Thymus (tissue), 11 donors: ENCODE measurements around the gene MMEL1. TPM values are rescaled to one million over a fixed set of nuclear protein-coding genes. Genes with fewer than 3 reads are reported as not detected.
"Not testable (repeated sequence)": the region's sequence is repeated elsewhere in the genome, so short reads cannot be mapped to it uniquely, and the experiment has no call there.

Source experiments
- DNase-seq, 9 donors: peaks; one replicate each; pipeline ENCODE4 v3.0.0-alpha.2; 2013; ENCODE audit warnings: low spot score in 9 of 9, low read depth in 6 of 9, missing footprints in 1 of 9
- H3K27ac ChIP-seq, 2 donors: one replicate each; pipeline ENCODE4 v1.5.1; 2013; ENCODE audit warnings: control low read depth in 1 of 2, low read depth in 1 of 2, low read length in 1 of 2, mild to moderate bottlenecking in 1 of 2, moderate library complexity in 1 of 2
- H3K27me3 ChIP-seq, 2 donors: one replicate each; pipeline ENCODE4 v1.5.1; 2013; ENCODE audit warnings: low read length in 1 of 2; ENCODE audit not compliant: control insufficient read depth in 2 of 2, insufficient read depth in 1 of 2
- H3K36me3 ChIP-seq, 2 donors: one replicate each; pipeline ENCODE4 v1.5.1; 2013; ENCODE audit warnings: low read length in 1 of 2, mild to moderate bottlenecking in 1 of 2, moderate library complexity in 1 of 2; ENCODE audit not compliant: control insufficient read depth in 2 of 2, insufficient read depth in 2 of 2
- H3K4me1 ChIP-seq, 2 donors: one replicate each; pipeline ENCODE4 v1.5.1; 2013; ENCODE audit warnings: low read length in 2 of 2; ENCODE audit not compliant: control insufficient read depth in 2 of 2, insufficient read depth in 2 of 2
- H3K4me3 ChIP-seq, 2 donors: one replicate each; pipeline ENCODE4 v1.5.1; 2013; ENCODE audit warnings: low read length in 2 of 2, control low read depth in 1 of 2, mild to moderate bottlenecking in 1 of 2
- H3K9me3 ChIP-seq, 2 donors: one replicate each; pipeline ENCODE4 v1.5.1; 2013; ENCODE audit warnings: low read length in 1 of 2, mild to moderate bottlenecking in 1 of 2; ENCODE audit not compliant: control insufficient read depth in 2 of 2, insufficient read depth in 1 of 2
- WGBS: extraction: QIAGEN DNeasy Blood & Tissue Kit; methylation state at CpG from one replicate; pipeline ENCODE4 v1.1.7; 2013; 5-methylcytosine and 5-hydroxymethylcytosine counted together
- polyA plus RNA-seq: library from polyadenylated mRNA; stranded (reverse); fragments of 200-250 nt; gene quantifications from one replicate; pipeline ENCODE4 v1.2.3, GENCODE V29; 2013
- total RNA-seq: library from RNA; stranded (reverse); fragments of 120-200 nt; gene quantifications from one replicate; pipeline ENCODE4 v1.2.4, GENCODE V29; 2013
- donor health status: healthy.

Gene MMEL1
- total and polyA plus RNA-seq, 2 donors: 0.33 to 1.8 TPM

DNA sequence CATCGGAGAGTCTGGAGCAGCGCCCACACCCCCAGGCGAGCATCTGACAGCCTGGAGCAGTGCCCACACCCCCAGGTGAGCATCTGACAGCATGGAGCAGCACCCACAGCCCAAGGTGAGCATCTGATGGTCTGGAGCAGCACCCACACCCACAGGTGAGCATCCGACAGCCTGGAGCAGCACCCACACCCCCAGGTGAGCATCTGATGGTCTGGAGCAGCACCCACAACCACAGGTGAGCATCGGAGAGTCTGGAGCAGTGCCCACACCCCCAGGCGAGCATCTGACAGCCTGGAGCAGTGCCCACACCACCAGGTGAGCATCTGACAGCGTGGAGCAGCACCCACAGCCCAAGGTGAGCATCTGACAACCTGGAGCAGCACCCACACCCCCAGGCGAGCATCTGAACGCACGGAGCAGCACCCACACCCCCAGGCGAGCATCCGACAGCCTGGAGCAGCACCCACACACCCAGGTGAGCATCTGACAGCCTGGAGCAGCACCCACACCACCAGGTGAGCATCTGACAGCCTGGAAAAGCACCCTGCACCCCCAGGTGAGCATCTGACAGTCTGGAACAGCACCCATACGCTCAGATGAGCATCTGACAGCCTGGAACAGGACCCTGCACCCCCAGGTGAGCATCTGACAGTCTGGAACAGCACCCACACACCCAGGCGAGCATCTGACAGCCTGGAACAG is 21.1 kb upstream of the MMEL1 start:
- peaks cover 0 to 41% of the 10 kb centered on the region in 2 donors for H3K9me3 ChIP-seq
- not testable (repeated sequence) for H3K4me1 ChIP-seq, H3K27ac ChIP-seq, H3K27me3 ChIP-seq, H3K36me3 ChIP-seq, H3K4me3 ChIP-seq
- 50% methylated on average over 14 of the region's 14 CpGs for WGBS
- DNase-seq: peak in 2 of 9 donors; percentile 34 to 37

DNA sequence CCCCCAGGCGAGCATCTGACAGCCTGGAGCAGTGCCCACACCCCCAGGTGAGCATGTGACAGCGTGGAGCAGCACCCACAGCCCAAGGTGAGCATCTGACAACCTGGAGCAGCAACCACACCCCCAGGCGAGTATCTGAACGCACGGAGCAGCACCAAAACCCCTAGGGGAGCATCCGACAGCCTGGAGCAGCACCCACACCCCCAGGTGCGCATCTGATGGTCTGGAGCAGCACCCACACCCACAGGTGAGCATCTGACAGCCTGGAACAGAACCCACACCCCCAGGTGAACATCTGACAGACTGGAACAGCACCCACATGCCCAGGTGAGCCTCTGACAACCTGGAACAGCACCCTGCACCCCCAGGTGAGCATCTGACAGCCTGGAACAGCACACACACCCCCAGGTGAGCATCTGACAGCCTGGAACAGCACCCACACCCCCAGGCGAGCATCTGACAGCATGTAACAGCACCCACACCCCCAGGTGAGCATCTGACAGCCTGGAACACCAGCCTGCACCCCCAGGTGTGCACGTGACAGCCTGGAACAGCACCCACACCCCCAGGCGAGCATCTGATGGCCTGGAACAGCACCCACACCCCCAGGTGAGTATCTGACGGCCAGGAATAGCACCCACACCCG is 20.2 kb upstream of the MMEL1 start:
- not testable (repeated sequence) for H3K27me3 ChIP-seq, H3K27ac ChIP-seq, H3K4me1 ChIP-seq, H3K36me3 ChIP-seq, H3K4me3 ChIP-seq
- peaks cover 0 to 44% of the 10 kb centered on the region in 2 donors for H3K9me3 ChIP-seq
- peak in 2 of 9 donors; percentile 26 to 41 for DNase-seq
- 38% methylated on average over 12 of the region's 12 CpGs for WGBS

- 44% methylated on average over 16 of the region's 16 CpGs for WGBS
- H3K27ac ChIP-seq, H3K36me3 ChIP-seq, DNase-seq, H3K4me1 ChIP-seq, H3K27me3 ChIP-seq, H3K4me3 ChIP-seq: not testable (repeated sequence)
- peaks cover 0 to 48% of the 10 kb centered on the region in 2 donors for H3K9me3 ChIP-seq
Measured at GRCh38 chr1:2652152-2652925, 19.5 kb upstream of the MMEL1 start.

DNA sequence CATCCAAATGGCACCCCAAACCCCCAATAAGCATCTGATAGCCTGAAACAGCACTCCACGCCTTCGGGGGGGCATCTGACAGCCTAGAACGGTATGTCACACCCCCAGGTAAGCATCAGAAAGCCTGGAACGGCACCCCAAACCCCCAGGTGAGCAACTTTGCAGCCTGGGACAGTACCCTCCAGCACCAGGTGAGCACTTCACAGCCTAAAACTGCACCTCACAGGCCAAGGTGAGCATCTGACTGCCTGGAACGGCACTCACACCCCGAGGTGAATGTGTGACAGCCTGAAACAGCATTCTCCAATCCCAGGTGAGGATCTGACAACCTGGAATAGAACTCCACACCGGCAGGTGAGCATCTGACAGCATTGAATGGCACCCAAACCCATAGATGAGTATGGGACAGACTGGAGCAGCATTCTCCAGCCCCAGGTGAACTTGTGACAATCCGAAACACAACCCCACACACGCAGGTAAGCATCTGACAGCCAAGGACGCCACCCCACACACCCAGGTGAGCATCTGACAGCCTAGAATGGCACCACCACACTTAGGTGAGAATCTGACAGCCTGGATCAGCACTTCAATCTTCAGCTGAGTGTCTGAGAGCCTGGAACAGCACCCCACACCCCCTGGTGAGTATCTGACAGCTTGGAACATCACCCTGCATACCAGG is 18.3 kb upstream of the MMEL1 start:
- Histone ChIP-seq H3K4me1 (no peaks in the 10 kb centered on the region), H3K9me3 (peaks cover 0 to 53% of the 10 kb centered on the region in 2 donors), H3K36me3 (no peaks in the 10 kb centered on the region), H3K27me3 (peaks cover 0 to 3% of the 10 kb centered on the region in 2 donors), H3K27ac (no peak overlapping the region), H3K4me3 (no peak overlapping the region)
- 64% methylated on average over 10 of the region's 10 CpGs for WGBS
- no peak for DNase-seq

DNA sequence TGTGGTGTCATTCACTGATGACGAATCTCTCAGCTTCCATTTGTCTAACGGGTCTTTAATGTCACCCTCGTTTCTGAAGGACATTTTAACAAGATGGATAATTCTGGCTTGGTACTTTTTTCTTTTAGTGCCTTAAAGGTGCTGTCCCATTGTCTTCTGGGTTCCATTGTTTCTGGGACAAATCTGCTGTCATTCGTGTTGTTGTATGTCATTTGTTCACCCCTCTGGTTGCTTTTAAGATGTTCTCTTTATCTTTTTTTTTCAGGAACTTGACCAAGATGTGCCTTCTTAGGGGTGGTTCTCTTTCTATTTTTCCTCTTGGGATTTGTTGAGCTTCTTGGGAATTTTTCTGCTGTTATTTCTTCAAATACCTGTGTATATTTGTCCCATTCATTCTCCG is 14.0 kb upstream of the MMEL1 start:
- Histone ChIP-seq H3K4me1 (peaks cover 6 to 12% of the 10 kb centered on the region in 2 donors), H3K9me3 (peaks cover 0 to 20% of the 10 kb centered on the region in 2 donors), H3K4me3 (no peak overlapping the region), H3K27me3 (peaks cover 0 to 10% of the 10 kb centered on the region in 2 donors), H3K27ac (no peak overlapping the region), H3K36me3 (no peaks in the 10 kb centered on the region)
- no peak for DNase-seq
- WGBS: 77% methylated on average over 5 of the region's 5 CpGs

GRCh38 chr1:2645776-2646175 is 13.0 kb upstream of the MMEL1 start:
- Histone ChIP-seq H3K27me3 (peaks cover 0 to 10% of the 10 kb centered on the region in 2 donors), H3K9me3 (peaks cover 0 to 20% of the 10 kb centered on the region in 2 donors), H3K4me1 (peaks cover 6 to 14% of the 10 kb centered on the region in 2 donors), H3K36me3 (no peaks in the 10 kb centered on the region), H3K4me3 (no peak overlapping the region), H3K27ac (no peak overlapping the region)
- DNase-seq: no peak
- 83% methylated on average over 11 of the region's 11 CpGs for whole genome bisulfite sequencing

DNA sequence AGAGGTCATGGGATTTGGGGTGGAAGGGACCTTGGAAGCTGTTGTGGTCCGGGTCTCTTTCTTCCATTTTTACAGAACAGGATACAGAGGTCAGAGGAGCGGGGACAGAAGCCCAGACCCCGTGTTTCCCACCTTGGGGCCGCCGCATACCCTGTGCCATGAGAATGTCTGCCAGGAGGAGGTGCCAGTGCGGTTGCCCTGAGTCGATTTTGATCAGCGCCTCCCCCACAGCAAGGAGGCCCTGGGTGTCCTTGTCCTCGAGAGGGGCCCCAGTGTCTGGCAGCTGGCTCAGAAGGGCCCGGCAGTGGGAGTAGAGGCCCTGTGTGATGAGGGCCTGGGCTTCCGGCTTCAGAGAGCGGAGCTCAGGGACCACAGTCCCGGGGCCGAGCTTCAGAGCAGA is 12.3 kb upstream of the MMEL1 start:
- peaks cover 6 to 14% of the 10 kb centered on the region in 2 donors for H3K4me1 ChIP-seq
- H3K36me3 ChIP-seq: no peaks in the 10 kb centered on the region
- H3K27ac ChIP-seq: no peak overlapping the region
- no peak overlapping the region for H3K4me3 ChIP-seq
- no peak for DNase-seq
- peaks cover 0 to 10% of the 10 kb centered on the region in 2 donors for H3K27me3 ChIP-seq
- 95% methylated on average over 14 of the region's 14 CpGs for WGBS
- peaks cover 0 to 20% of the 10 kb centered on the region in 2 donors for H3K9me3 ChIP-seq

GRCh38 chr1:2644591-2645101 is 11.8 kb upstream of the MMEL1 start:
- peaks cover 0 to 10% of the 10 kb centered on the region in 2 donors for H3K27me3 ChIP-seq
- no peaks in the 10 kb centered on the region for H3K36me3 ChIP-seq
- H3K4me3 ChIP-seq: no peak overlapping the region
- peaks cover 6 to 14% of the 10 kb centered on the region in 2 donors for H3K4me1 ChIP-seq
- no peak for DNase-seq
- H3K9me3 ChIP-seq: peaks cover 0 to 20% of the 10 kb centered on the region in 2 donors
- 94% methylated on average over 12 of the region's 12 CpGs for WGBS
- no peak overlapping the region for H3K27ac ChIP-seq
